Right atrium auricular region (tissue), 2 donors: Measurements from ENCODE around the gene HIRA. TPM values are rescaled to one million over a fixed set of nuclear protein-coding genes. Genes with fewer than 3 reads are reported as not detected.

Experiments
- DNase-seq: peaks from one replicate; pipeline ENCODE4 v3.0.0-alpha.2; 2019; ENCODE audit warnings: low spot score
- H3K27ac ChIP-seq, 2 donors: fragments of 200-600 bp; sonication (generic); 1 replicate in 1 of 2; 2 replicates in 1 of 2; pipeline ENCODE4 v1.5.1; 2016 to 2019
- H3K27me3 ChIP-seq, 2 donors: fragments of 200-600 bp; sonication (generic); one replicate each; pipeline versions ENCODE4 v1.5.1 to v1.6.0; 2017 to 2019
- H3K36me3 ChIP-seq: fragments of 200-600 bp; sonication (generic); one replicate; pipeline ENCODE4 v1.5.1; 2016
- H3K4me1 ChIP-seq, 2 donors: fragments of 200-600 bp; sonication (generic); one replicate each; pipeline versions ENCODE4 v1.5.1 to v1.6.0; 2017 to 2019
- H3K4me3 ChIP-seq, 2 donors: fragments of 200-600 bp; sonication (generic); 1 replicate in 1 of 2; 2 replicates in 1 of 2; pipeline ENCODE4 v1.5.1; 2017 to 2019; ENCODE audit warnings: mild to moderate bottlenecking in 1 of 2, moderate library complexity in 1 of 2
- H3K9me3 ChIP-seq, 2 donors: fragments of 200-600 bp; sonication (generic); one replicate each; pipeline ENCODE4 v1.5.1; 2019
- CTCF ChIP-seq, 2 donors: fragments of 200-600 bp; sonication (generic); IDR thresholded peaks; one replicate each; pipeline ENCODE4 v1.5.1; 2019; ENCODE audit warnings: antibody characterized with exemption in 2 of 2
- total RNA-seq, 2 donors: library from RNA; depleted of rRNA; stranded (reverse); fragments of >200 nt; gene quantifications; one replicate each; pipeline ENCODE4 v1.1.0, GENCODE V29; 2016

Gene HIRA
- total RNA-seq, 2 donors from 2014 or later, result 9.8 to 15.7 TPM

GRCh38 chr22:19434829-19435580 is 3.5 kb upstream of the HIRA start:
- Histone ChIP-seq H3K4me3 (no peak overlapping the region), H3K9me3 (no peaks in the 10 kb centered on the region), H3K27me3 (no peaks in the 10 kb centered on the region), H3K36me3 (peaks cover 26% of the 10 kb centered on the region), H3K4me1 (peaks cover 0 to 22% of the 10 kb centered on the region in 2 donors), H3K27ac (no peak overlapping the region)
- TF ChIP-seq CTCF (IDR thresholded peaks at IDR 0.05), result no peak
- DNase-seq, result no peak

DNA sequence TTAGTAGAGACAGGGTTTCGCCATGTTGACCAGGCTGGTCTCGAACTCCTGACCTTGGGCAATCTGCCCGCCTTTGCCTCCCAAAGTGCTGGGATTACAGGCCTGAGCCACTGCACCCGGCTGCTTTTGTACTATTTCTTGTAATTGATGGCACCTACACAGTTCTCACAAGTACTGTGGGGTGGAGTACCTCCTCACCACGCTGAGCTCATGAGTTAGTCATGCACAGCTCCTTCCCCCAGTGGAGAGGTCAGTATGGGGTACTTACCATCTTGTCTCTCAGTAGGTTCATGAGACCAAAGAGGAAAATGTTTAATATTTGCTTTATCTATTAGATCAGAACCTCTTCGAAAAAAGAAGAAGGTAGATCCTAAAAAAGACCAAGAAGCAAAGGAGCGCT is 2.9 kb upstream of the HIRA start:
- Histone ChIP-seq H3K27me3 (no peaks in the 10 kb centered on the region), H3K4me1 (peaks cover 0 to 27% of the 10 kb centered on the region in 2 donors), H3K9me3 (no peaks in the 10 kb centered on the region), H3K27ac (no peak overlapping the region), H3K4me3 (no peak overlapping the region), H3K36me3 (peaks cover 26% of the 10 kb centered on the region)
- no peak for TF ChIP-seq CTCF (IDR thresholded peaks at IDR 0.05)
- DNase-seq, result no peak

DNA sequence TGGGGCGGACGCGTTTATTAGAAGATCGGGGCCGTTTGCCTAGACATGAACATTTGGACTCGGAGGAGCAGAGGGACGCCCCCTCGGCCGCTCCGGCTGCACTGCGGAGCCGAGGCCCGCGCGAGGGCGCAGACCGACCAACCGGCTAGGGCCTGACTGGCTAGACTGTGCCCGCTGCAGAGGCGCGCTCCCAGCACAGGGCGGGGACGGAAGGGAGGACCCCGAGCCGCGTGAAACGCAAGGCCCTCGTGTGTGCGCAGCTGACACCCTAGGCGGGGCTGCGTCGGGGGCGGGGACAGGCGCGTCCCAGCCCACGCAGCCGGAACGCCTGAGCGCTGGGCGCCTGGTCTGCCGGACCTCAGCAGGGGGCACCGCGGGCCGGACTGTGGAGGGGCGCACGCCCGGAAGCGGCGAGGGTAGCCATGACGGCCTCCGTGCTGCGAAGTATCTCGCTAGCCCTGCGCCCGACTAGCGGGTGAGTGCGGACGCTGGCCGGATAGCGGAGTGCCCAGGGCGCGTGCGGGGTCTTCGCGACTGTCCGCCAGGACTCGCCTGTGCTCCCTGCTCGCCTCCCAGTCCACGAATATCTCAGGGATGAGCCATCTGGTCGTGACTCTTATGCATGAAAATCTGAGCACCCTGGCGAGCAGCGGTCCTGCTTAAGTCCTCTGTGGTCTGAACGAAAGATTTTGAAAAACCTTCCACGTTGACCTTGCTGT is 759 bp upstream of the HIRA start, which contains the start of gene MRPL40:
MRPL40 (plus strand) TSS at position 413 of the 719 bp plus-strand sequence; CDS start at position 423, 10 bp downstream.
- Histone ChIP-seq H3K36me3 (peaks cover 26% of the 10 kb centered on the region), H3K4me3 (peak within 1 kb of the TSS; percentile 84 to 92), H3K4me1 (peaks cover 0 to 27% of the 10 kb centered on the region in 2 donors), H3K27me3 (no peaks in the 10 kb centered on the region), H3K9me3 (no peaks in the 10 kb centered on the region), H3K27ac (peak within 1 kb of the TSS; percentile 98 to 99)
- TF ChIP-seq CTCF (IDR thresholded peaks at IDR 0.05), result no peak
- peak; percentile 92 for DNase-seq

GRCh38 chr22:19430890-19431541 is 517 bp downstream of the HIRA start:
- H3K4me1 ChIP-seq, result peaks cover 0 to 27% of the 10 kb centered on the region in 2 donors
- no peak for DNase-seq

More at GRCh38 chr22:19430890-19431541, 517 bp downstream of the HIRA start:
- peak in 1 of 2 donors; percentile 18 for TF ChIP-seq CTCF (IDR thresholded peaks at IDR 0.05)
- H3K36me3 ChIP-seq, result peaks cover 16% of the 10 kb centered on the region
- peak overlapping the region; percentile 84 to 92 for H3K4me3 ChIP-seq
- peak overlapping the region; percentile 18 to 82 for H3K27ac ChIP-seq
- H3K27me3 ChIP-seq, result no peaks in the 10 kb centered on the region
- H3K9me3 ChIP-seq, result no peaks in the 10 kb centered on the region
